ENCODE measurements around the gene PAX5. TPM values are rescaled to one million over a fixed set of nuclear protein-coding genes. Genes with fewer than 3 reads are reported as not detected.

Gene PAX5
- total RNA-seq, 1 experiment from 2014 or later, result 0.03 TPM

DNA sequence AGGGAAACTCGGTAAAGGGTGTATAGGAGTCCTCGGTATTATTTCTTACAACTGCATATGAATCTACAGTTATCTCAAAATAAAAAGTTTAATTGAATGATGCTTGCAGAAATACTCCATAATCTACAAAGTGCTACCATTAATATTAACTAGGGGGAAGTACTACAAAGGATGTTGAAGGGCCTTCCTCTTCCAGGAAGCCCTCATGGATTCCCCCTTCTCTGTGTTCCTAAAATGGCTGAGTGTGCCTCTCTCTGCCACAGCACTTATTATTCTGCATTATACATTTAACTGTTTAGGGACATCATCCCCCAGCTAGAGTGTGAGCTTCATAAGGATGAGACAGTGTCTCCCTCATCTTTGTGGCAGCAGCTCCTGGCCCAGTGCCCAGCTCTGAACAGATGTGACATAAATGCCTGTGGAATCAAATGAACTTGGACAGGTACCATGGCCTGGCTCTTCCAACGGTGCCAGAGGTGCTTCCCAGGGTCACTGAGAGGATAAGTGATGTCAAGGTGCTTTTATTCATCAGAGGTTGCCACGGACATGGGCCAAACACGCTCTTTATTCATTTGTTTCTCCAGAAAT is 99.5 kb downstream of the PAX5 start:
- DNase-seq (ENCODE audit: low spot score), result no peak

DNA sequence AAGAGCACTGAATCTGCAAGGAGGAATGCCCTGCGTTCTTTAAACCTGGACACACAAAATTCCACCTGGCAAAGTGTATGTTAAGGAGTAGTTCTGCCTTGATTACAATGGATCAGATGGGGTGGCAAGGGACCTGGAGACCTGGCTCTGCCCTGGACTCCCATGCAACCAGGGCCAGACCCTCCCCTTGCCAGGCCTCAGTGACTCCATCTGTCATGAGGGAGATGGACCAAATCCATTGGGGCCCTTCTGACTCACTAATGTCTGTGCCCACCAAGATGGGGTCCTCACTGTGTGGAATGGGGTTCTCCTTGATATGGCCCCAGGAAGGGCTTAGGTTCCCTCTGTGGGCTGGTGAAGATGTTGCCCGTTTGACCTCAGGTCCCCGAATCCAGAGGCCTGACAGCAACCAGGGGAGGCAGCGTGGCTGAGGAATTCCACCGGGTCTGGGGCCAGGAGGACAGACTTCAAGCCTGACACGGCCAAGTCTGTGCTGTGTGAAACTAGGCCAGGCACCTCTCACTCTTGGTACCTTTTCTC is 100.3 kb downstream of the PAX5 start:
- no peak for DNase-seq (ENCODE audit: low spot score)

DNA sequence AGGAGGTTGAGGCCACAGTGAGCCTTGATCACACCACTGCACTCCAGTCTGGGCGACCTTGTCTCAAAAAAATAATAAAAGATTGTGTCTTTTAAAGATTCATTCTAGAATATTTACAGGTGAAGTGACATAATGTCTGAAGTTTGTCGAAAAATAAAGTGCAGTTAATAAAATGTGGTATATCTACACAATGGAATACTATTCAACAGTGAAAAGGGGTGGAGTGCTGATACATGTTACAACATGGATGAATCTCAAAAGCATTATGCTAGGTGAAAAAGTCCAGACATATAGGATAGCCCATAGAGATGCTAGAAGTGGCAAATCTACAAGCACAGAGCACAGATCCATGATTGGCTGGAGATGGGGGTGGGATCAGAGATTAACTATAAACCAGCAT is 101.9 kb downstream of the PAX5 start:
- no peak for DNase-seq (ENCODE audit: low spot score)

DNA sequence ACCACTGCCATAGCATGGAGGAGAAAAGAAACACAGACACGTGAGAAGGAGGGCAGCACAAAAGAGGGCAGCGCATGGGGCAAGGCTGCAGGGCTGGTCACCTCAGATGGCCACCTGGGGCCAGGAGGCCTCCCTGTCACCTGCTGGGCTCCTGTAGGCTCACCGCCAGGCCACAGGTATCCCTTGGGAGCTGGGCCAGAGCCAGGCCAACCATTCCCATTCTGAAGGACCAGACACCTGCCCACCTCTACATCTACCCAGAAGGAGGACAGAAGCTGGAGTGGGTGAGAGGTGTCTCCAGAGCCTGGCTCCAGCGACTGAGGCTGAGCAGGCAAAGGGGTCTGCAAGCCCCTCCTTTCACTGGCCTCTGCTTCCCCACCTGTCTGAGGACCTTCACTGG is 103.1 kb downstream of the PAX5 start:
- DNase-seq (ENCODE audit: low spot score), result no peak

DNA sequence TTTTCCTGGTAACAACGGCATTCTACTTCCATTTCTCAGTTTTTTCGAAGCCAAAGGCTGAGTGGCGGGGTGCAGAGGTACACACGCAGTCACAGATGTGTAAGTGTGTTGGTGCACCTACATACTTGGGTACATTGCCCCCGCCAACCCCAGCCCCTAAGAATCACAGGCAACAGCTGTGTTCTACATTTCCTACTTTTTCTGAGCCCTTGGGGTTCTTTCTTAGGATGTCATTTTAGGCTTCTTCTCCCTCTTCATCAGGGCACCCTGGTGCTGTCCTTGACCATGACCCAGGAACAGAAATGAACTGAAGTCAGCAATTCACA is 104.8 kb downstream of the PAX5 start:
- no peak for DNase-seq (ENCODE audit: low spot score)

DNA sequence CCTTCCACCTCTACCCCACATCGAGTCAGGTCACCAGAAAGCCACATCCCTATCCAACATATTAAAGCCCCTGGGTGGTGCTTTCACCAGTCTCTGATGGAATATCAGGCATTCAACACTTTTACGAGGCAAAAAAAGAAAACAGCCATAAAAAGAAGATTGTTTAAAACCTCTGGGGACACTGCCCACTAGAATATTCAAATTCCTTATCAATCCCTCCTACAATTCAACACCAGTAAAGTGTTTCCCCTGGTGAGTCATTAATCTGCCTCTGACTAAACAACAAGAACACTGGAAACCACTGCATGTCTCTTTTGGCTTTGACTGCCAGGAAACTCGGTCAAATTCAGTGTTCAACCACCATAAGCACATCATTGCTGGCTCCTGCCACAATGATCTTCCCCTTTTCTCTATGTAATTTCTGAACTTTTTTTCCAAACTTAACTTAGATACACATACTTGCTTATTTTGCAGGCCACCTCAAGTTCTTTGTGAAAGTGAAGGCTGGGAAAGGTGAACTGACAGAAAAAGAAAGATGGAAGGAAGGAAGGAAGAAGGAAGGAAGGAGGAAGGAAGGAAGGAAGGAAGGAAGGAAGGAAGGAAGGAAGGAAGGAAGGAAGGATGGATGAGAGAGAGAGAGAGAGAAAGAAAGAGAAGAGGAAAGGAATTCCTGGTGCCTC is 105.3 kb downstream of the PAX5 start:
- DNase-seq (ENCODE audit: low spot score), result peak; percentile 85

DNA sequence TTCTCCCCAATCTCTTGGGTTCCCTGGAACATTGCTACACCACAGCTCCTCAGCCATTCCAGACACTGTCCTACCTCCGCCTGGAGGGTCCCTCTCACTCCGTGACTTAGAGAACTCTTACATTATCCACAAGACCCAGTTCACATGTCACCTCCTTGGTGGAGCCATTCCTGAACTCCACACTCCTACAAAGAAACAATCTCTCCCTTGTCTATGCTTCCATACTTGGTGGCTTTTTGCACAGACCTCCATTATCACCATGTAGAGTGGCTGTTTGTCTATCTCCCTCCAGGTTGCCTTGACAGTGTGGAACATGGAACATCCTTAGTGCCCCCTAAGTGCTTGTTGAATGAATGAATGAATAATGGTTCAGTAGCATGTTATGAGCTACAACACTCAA is 105.9 kb downstream of the PAX5 start:
- peak; percentile 44 for DNase-seq (ENCODE audit: low spot score)

DNA sequence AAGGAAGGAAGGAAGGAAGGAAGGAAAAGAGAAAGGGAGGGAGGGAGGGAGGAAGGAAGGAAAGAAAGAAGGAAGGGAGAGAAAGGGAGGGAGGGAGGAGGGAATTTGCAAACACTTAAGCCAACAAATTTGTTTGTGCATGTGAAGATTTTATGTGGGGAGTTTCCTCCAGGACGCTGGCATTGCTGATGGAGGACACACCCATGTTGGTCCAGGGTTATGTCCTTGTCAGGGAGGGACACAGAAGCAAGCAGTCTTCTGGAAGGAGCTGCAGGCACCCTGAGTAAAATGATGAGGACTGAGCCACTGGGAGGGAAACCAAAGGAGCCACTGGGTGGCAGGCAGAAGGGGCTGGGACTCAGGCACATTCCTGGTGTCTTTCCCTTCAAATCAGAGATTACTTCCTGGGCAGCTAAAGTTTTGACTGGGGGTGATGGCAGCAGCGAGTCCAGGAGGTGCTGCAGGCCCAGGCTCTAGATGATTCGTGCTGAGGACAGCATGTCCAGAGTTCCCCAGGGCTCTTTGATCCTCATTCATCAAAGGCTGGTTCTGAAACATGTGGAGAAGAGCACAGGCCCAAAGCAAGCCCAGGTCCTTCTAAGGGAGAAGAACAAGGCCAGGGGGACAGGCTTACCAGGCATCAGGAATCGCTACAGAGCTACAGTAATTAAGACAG is 109.2 kb downstream of the PAX5 start:
- peak; percentile 44 for DNase-seq (ENCODE audit: low spot score)

DNA sequence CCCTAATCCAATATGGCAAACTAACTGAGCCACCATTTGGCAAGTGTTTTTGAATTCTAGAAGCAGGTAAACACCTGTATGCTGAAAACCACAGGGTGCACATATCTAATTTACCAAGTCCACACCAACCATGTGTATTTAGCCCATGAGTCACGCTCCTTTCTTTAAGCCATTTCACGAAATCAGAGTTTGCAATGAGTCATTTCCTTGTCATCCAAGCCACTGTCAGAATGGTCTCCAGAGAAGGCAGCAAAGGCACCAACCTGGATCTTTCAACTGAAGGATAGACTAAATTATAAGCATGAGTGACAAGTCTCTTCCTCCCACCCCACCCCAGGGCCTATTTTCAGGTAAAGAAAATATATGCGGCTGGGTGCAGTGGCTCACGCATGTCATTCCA is 110.0 kb downstream of the PAX5 start:
- peak; percentile 92 for DNase-seq (ENCODE audit: low spot score)

DNA sequence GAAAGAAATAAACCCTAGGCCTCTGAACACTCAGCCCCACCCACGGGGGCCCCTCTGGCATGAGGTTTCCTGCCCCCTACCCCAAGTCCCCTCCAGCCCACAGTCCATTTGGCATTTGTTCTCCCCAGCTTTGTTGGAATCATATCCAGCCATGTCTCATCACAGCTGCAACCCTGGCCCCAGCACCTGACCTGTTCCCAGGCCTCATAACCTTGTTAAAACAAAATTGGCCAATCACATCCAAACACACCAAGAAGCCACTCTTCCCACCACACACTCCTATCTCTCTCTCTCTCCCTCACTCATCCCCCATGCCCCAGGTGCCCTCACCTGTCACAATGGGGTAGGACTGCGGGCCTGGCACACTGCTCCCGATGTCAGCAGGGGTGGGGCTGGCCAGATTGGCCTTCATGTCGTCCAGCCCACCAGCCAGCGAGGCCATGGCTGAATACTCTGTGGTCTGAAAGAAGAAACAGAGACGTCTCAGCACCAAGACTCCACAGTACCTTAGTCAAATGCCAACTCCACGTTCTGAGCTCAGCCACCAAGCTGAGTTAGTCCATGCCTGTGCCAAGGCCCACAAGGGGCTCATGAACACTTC is 110.9 kb downstream of the PAX5 start:
- no peak for DNase-seq (ENCODE audit: low spot score)

DNA sequence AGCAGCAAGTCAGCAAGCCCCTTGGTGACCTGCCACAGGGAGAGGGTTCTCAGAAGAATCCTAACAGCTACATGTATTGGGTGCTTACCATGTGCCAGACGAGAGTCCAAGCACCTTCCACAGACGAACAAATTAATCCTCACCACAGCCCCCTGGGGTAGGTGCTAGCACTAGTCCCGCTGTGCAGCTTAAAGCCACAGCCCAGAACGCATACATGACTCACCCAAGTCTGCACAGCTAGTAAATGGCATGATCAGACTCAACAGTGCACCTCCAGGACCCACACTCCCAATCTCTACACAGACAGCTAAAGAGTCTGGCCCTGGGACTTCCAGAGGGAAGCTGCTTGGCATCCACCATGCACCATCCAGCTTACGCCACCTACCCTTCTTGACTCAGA is 111.5 kb downstream of the PAX5 start:
- peak; percentile 72 for DNase-seq (ENCODE audit: low spot score)

DNA sequence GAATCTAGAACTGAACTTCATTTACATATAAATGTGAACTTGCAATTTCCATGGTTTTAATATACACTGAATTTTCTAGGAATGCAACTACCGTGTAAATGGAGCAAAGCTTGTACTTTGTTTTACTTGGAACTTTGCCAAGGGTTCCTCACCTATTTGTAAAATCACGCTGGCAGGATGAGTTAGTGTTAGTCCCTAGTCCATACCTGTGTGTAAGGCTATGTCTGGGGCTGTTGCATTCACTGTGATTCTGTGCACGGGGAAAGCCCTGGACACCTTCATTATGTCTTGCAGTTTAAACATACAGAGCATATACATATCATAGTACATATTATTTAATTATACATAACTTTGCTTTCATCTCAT is 119.9 kb downstream of the PAX5 start:
- DNase-seq (ENCODE audit: low spot score), result no peak

DNA sequence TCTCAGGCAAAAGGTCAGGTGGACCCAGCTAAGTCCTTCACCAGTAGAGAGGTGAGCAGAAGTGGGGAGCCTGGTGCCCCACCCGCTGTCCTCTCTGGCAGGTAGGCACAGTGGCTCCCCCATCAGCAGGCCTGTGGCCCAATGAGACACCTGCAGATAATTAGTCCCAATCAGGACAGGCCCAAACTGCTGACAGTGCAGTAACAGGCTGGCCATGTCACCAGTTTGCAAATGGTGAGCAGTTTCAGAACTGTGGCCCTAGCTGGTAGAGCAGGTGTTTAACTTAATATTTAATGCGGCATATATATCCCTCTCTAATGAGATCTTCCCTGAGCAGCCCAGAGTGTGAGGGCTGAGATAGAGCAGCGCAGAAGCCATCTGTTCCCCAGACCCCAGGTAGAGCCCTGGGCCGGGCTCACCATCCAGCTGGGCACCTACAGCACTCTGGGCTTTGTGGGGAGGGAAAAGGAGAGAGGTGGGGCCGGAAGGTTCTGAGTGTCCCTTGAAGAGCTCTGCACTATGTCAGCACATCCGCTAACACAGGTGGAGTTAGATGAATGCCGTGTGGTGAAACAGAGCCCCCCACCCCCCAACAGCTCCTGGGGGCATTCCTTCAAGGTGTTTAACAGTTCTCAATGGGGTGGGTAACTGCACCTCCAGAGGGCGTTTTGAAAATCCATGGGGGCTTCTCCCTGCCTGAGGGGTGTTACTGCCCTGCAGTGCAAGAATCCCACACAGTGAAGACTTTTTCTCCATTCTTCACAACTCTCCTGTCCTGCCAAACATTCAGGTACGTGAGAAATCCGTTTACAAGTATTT is 120.5 kb downstream of the PAX5 start:
- no peak for DNase-seq (ENCODE audit: low spot score)

DNA sequence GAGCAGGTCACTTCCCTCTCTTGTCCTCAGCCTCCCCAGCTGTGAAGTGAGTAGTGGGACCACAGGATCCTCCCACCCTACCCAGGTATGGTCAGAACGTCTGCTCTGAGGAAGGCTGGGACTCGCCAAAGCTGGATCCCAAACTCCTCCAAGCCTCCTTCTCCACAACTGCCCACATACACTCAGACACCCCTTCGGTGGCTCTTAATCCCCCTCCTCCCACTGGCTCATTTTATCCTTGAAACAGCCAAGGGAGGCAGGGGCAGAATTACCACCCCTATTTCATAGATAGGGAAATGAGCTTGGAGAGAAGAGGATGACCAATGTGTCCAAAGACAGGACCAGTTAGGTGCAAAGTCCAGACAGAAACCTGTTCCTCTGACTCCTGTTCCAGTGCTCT is 121.4 kb downstream of the PAX5 start:
- no peak for DNase-seq (ENCODE audit: low spot score)

DNA sequence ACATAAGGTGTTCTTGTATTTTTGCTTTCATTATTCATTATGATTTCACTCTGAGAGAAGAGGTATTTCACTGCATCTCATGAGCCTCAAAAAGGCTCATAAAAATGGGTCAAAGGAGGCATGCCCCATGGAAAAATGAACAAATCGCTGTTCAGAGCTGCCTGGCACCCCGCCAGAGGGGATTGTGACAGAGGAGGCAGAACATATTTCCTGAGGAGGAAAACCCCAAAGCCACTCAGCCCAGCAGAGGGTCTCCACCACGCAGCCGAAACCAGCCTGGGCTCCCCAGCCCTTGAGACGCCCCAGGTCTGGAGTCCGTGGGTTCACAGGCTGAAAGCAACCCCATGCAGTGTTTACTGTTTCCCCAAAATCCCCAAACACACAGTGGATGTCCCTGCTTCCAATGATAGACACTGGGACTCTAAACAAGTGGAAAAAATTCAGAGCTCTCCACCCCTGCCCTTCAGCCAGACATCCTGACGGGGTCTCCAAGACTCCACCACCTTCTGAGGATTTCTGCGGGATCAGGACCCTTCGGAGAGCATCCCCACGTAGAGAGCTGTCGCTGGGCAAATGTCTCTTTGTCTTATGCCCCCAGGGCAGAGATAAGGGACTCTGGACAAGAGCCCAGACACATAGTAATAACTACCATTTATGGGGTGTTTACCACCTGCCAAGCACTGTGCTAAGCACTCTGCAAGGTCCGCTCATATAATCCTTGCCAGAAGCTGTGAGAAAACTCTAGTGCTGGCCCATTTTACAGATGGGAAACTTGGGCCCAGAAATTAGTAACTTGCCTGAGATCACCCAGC is 122.3 kb downstream of the PAX5 start:
- no peak for DNase-seq (ENCODE audit: low spot score)

DNA sequence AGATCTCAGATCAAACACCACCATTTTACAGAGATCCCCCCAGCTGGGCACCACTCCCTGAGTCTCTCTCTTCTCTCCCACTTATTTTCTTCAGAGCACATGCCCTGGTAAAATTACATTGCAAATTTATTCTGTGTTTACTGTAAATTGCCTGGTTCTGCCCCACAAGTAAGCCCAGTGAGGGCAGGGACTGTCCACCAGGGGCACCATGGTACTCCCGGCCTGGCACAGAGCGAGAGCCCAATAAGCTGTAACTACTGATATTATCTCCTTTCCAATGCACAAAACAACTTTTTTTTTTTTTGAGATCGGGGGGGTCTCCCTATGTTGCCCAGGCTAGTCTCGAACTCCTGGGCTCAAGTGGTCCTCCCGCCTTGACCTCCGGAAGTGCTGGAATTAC is 123.0 kb downstream of the PAX5 start:
- no peak for DNase-seq (ENCODE audit: low spot score)

DNA sequence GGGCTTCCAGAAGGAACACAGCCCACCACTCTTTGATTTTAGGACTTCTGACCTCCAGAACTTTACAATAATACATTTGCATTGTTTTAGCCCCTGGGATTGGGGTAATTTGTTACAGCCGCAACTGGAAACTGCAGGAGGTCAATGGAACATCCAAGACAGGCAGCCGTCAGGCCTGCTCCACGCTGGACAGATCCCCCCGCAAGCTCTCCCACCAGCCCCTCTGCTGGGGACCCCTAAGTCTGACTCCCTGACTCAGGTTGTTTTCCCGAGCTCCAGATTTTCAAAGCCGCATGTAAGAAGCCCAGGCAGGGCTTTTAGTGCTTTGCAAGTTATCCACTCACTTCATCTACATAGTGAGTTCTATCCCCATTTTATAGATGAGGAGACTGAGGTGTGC is 127.6 kb downstream of the PAX5 start:
- no peak for DNase-seq (ENCODE audit: low spot score)

DNA sequence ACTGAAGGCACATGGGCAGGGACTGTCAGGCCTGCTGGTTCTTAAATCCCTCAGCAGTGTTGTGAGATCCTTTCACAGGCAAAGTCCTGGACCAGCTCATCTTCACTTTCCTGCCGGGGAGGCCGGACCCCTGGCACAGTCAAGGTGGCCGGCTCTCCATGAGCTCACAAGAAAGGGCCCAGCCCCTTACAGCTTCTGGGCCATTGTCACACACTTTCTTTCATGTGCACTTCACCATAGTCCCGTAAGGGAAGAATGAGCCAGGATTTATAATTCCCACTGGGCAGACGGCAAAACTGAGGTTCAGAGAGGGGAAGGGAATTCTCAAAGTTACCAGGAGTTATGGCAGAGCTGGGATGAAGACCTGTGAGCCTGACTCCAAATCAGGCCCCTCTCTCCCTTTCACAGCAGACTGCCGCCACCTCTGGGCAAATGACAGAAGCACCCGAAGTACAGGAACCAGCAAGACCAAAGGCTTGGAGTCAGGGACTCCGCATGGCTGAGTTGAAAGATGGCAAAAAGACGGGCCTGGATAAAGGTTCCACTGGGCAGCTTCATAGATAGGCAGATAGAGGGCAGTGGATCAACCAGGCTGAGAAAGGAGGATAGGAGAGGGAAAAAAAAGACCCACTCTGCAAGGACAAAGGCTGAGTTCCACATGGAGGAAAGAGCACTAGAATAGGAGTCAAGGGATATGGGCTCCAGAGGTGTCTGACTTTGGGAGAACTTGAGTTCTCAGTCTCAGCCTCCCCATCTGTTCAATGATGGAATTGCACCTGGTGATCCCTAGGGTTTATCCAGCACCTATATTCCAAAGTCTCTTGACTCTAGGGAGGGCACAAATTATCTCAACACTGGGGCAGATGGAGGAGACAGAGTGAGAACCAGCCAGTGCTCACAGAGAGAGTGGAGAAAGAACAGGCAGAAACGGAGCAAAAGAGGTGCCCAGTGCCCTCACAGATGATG is 128.7 kb downstream of the PAX5 start:
- DNase-seq (ENCODE audit: low spot score), result no peak

DNA sequence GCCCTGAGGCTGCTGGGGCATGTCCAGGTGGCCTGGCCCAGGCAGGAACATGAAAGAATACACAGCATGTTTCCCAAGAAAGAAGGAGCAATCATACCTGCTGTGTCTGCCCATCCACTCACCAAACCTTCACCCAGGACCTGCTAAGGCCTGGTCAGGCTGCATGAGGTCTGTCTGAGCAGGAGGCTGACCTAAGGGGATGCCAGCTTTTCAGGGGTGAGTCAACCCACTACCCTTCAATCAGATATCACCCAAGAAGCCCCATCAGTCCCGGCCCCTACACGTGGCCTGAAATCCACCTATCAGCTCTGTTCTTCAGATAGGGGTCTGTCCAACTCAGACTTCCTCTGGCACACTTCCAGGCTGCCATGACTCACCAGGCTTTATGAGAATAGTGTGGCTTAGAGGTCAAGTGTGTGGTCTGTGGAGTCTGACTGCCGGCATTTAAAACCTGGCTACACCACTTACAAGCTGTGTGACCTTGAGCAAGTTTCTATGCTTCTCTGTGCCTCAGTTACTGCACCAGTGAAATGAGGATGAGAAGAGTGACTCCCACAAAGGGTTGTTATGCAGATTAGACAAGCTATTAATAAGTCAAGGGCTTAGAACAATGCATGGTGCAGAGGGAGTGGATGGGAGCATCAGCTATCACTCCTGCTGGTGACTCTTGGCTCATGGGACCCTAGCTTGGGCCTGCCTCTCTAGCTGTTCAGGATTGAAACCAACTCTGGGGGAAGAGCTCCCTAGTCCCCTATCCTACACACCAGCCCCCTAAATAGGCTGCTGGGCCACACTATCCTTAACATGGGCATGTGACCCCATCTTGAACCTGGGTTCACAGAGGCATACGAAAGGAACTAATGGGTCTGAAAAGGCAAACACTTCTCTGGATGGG is 130.3 kb downstream of the PAX5 start:
- DNase-seq (ENCODE audit: low spot score), result peak; percentile 84
